ENCODE measurements around the gene RANBP3L. TPM values are rescaled to one million over a fixed set of nuclear protein-coding genes. Genes with fewer than 3 reads are reported as not detected.

The RANBP3L gene
- total RNA-seq, 1 experiment from 2014 or later = 0.20 TPM

- Histone ChIP-seq H3K36me3 (ENCODE audit: control insufficient read depth, insufficient read depth, low read length) (no peaks in the 10 kb centered on the region), H3K9me3 (no peaks in the 10 kb centered on the region), H3K27me3 (replicated peaks; ENCODE audit: control insufficient read depth, insufficient read depth, low read length) (no peaks in the 10 kb centered on the region), H3K4me3 (ENCODE audit: low read depth, low read length) (no peak overlapping the region), H3K4me1 (no peaks in the 10 kb centered on the region)
- no peak overlapping the region for H3K4me3 Mint-ChIP-seq (ENCODE audit: unreplicated experiment)
- BruUV-seq (replicated peaks) = no TSS peak
- no peaks in the 10 kb centered on the region for H3K27me3 Mint-ChIP-seq (ENCODE audit: insufficient read depth, unreplicated experiment)
- intact Hi-C loops (cut with micrococcal nuclease; ENCODE audit: unreplicated experiment) = no loop called here
- peaks cover 7% of the 10 kb centered on the region for H3K4me1 Mint-ChIP-seq (ENCODE audit: low read depth, unreplicated experiment)
- ChIA-PET CTCF (no interaction called here), POLR2A (no interaction called here)
- H3K9me3 Mint-ChIP-seq (ENCODE audit: unreplicated experiment) = no peaks in the 10 kb centered on the region
- DNase-seq = no peak
- TF ChIP-seq CTCF (IDR thresholded peaks at IDR 0.05; ENCODE audit: insufficient read depth in 1 of 2, low read depth in 1 of 2, low read length in 1 of 2, severe bottlenecking in 1 of 2, unreplicated experiment in 1 of 2) = no peak
- H3K27ac Mint-ChIP-seq (ENCODE audit: unreplicated experiment) = no peak overlapping the region
- H3K36me3 Mint-ChIP-seq (ENCODE audit: insufficient read depth, unreplicated experiment) = no peaks in the 10 kb centered on the region
Observed at GRCh38 chr5:36281626-36282025, 20.1 kb downstream of the RANBP3L start.

- H3K27me3 Mint-ChIP-seq (ENCODE audit: insufficient read depth, unreplicated experiment) = no peaks in the 10 kb centered on the region
- no TSS peak for BruUV-seq (replicated peaks)
- H3K4me1 ChIP-seq = no peaks in the 10 kb centered on the region
- H3K4me1 Mint-ChIP-seq (ENCODE audit: low read depth, unreplicated experiment) = no peaks in the 10 kb centered on the region
- H3K9me3 Mint-ChIP-seq (ENCODE audit: unreplicated experiment) = no peaks in the 10 kb centered on the region
- DNase-seq = no peak
- H3K36me3 ChIP-seq (ENCODE audit: control insufficient read depth, insufficient read depth, low read length) = no peaks in the 10 kb centered on the region
- H3K4me3 Mint-ChIP-seq (ENCODE audit: unreplicated experiment) = no peak overlapping the region
- no peak overlapping the region for H3K4me3 ChIP-seq (ENCODE audit: low read depth, low read length)
- H3K27me3 ChIP-seq (replicated peaks; ENCODE audit: control insufficient read depth, insufficient read depth, low read length) = no peaks in the 10 kb centered on the region
- no peaks in the 10 kb centered on the region for H3K36me3 Mint-ChIP-seq (ENCODE audit: insufficient read depth, unreplicated experiment)
- intact Hi-C loops (cut with micrococcal nuclease; ENCODE audit: unreplicated experiment) = no loop called here
- no peak for TF ChIP-seq CTCF (IDR thresholded peaks at IDR 0.05; ENCODE audit: insufficient read depth in 1 of 2, low read depth in 1 of 2, low read length in 1 of 2, severe bottlenecking in 1 of 2, unreplicated experiment in 1 of 2)
- no peaks in the 10 kb centered on the region for H3K9me3 ChIP-seq
- CTCF ChIA-PET = no interaction called here
- POLR2A ChIA-PET = no interaction called here
- H3K27ac Mint-ChIP-seq (ENCODE audit: unreplicated experiment) = no peak overlapping the region
Observed at GRCh38 chr5:36279054-36279698, 22.5 kb downstream of the RANBP3L start.

GRCh38 chr5:36277521-36278176 is 24.1 kb downstream of the RANBP3L start:
- Mint-ChIP-seq H3K4me1 (ENCODE audit: low read depth, unreplicated experiment) (no peaks in the 10 kb centered on the region), H3K4me3 (ENCODE audit: unreplicated experiment) (no peak overlapping the region), H3K9me3 (ENCODE audit: unreplicated experiment) (no peaks in the 10 kb centered on the region), H3K27ac (ENCODE audit: unreplicated experiment) (no peak overlapping the region), H3K27me3 (ENCODE audit: insufficient read depth, unreplicated experiment) (no peaks in the 10 kb centered on the region), H3K36me3 (ENCODE audit: insufficient read depth, unreplicated experiment) (no peaks in the 10 kb centered on the region)
- BruUV-seq (replicated peaks) = no TSS peak
- TF ChIP-seq CTCF (IDR thresholded peaks at IDR 0.05; ENCODE audit: insufficient read depth in 1 of 2, low read depth in 1 of 2, low read length in 1 of 2, severe bottlenecking in 1 of 2, unreplicated experiment in 1 of 2) = no peak
- Histone ChIP-seq H3K4me3 (ENCODE audit: low read depth, low read length) (no peak overlapping the region), H3K4me1 (no peaks in the 10 kb centered on the region), H3K27me3 (replicated peaks; ENCODE audit: control insufficient read depth, insufficient read depth, low read length) (no peaks in the 10 kb centered on the region), H3K9me3 (no peaks in the 10 kb centered on the region), H3K36me3 (ENCODE audit: control insufficient read depth, insufficient read depth, low read length) (no peaks in the 10 kb centered on the region)
- intact Hi-C loops (cut with micrococcal nuclease; ENCODE audit: unreplicated experiment) = no loop called here
- DNase-seq = no peak
- ChIA-PET CTCF (no interaction called here), POLR2A (no interaction called here)

Data from Caco-2 (cell line).